GF-D8 (cell line): Measurements from ENCODE around the gene SENP5.

Experiments used
- DNase-seq: peaks from one replicate; lab custom pipeline; 2025; lab: John Stamatoyannopoulos, UW

Gene SENP5

GRCh38 chr3:196889844-196890708 lies 22.4 kb downstream of the SENP5 start:
- no peak for DNase-seq

DNA sequence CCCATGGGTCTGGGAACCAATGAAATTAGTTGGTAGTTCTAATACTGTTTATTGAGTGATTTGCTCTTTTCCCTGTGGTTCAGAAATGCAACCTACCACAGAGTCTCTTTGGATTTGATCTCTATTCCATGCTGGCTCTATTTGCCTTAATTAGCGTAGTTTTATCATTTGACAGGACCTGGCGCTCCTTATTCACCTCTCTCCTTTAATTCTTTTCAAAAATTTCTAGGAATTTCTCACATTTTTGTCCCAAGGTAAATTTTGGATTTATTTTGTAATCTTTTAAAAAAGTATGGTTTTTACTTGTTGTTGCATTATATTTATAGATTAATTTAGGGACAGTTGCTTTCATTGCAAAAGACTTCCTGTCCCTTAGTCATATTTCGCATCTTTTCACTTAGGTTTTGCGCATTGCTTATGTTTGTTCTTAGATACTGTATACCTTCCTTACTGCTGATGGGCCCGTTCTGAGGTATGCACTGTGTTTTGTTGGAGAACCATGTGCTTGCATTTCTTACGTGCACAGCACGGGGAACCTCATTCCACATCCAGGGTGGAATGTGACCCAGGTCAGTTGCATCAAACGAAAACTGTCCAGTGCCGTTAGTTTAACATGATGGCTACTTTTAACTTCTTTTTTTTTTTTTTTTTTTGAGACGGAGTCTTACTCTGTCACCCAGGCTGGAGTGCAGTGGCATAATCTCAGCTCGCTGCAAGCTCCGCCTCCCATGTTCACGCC lies 27.0 kb downstream of the SENP5 start:
- no peak for DNase-seq

- no peak for DNase-seq
Observed at GRCh38 chr3:196896229-196896628, 28.5 kb downstream of the SENP5 start.

DNA sequence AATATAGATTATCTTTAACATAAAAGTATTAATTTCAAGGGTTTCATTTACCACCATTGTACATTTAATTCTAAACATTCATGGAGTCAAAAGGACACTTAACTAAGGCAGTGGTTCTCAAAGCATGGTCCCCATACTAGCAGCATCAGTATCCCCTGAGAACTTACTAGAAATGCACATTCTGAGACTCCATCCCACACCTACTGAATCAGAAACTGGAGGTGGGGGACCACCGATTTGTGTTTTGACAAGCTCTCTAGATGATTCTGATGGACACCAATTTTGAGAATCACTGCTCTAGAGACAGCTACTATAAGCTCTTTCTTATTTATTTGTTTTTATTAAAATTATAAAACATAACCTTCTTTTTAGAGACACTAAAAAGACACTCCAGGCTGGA lies 34.0 kb downstream of the SENP5 start:
- DNase-seq, result no peak

DNA sequence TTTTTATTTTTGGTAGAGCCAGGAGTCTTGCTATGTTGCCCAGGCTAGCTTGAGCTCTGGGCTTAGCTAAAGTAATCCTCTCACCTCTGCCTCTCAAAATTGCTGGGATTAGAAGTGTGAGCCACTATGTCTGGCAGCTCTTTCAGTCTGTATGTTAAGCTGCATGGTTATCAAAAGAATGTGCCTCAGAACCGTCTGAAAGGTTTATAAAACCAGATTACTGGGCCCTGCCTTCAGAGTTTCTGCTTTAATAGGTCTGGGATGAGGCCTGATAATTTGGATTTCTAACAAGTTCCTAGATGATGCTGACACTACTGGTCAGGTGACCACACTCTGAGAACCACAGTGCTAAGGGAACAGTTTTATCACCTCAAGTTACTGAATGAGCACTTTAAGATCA lies 34.6 kb downstream of the SENP5 start:
- no peak for DNase-seq

GRCh38 chr3:196903740-196904139 lies 36.0 kb downstream of the SENP5 start:
- DNase-seq, result no peak

DNA sequence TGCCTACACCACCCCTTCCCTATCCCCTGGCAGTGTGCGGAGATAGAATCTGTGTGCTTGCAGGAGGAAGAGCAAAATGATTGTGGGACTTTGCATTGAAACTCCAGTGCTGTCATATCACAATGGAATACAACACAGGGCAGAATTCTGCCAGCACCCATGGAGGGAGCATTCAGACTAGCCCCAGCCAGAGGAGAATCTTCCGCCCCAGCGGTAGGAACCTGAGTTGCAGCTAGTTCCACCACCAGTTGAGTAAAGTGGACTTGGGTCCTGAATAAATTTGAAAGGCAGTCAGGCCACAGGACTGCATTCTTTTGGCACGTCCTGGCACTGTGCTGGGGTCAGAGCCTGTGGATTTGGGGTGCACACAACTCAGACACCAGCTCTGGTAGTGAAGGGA lies 47.1 kb downstream of the SENP5 start:
- DNase-seq, result no peak

DNA sequence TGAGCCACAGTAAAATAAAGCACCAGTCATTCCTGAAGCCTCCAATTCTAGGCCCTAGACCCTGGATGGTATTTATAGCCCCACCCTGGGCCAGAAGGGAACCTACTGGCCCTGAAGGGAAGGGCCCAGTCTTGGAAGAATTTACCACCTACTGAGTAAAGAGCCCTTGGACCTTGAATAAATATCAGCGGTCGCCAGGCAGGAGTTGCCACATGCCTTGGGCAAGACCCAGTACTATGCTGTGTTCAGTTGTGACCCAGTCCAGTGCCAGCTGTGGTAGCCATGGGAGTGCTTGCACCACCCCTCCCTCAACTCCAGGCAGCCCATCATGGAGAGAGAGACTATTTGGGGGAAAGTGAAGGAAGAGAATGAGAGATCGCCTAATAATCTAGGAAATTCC lies 47.7 kb downstream of the SENP5 start:
- no peak for DNase-seq

DNA sequence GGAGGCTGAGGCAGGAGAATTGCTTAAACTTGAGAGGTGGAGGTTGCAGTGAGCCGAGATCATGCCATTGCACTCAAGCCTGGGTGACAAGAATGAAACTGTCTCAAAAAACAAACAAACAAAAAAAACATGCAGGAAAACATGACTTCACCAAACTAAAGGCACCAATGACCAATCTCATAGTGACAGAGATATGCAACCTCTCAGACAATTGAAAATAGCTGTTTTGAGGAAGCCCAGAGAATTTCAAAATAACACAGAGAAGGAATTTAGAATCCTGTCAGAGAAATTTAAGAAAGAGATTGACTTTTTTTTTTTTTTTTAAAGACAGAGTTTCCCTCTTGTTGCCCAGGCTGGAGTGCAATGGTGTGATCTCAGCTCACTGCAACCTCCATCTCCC lies 48.5 kb downstream of the SENP5 start:
- no peak for DNase-seq

- no peak for DNase-seq
Observed at GRCh38 chr3:196916995-196917394, 49.3 kb downstream of the SENP5 start.

DNA sequence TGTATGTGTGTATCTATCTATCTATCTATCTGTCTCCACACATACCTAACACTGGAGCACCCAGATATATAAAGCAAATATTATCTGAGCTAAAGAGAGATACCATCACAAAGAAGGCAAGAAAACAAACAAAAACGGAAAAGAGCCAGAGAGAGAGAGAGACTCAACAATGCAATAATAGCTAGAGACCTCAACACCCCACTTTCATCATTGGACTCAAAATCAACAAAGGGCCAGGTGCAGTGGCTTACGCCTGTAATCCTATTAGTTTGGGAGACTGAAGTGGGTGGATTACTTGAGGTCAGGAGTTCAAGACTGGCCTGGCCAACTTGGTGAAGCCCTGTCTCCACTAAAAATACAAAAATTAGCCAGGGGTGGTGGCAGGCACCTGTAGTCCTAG lies 51.2 kb downstream of the SENP5 start:
- DNase-seq, result no peak

GRCh38 chr3:196920733-196921132 lies 53.0 kb downstream of the SENP5 start:
- peak; percentile 21 for DNase-seq

DNA sequence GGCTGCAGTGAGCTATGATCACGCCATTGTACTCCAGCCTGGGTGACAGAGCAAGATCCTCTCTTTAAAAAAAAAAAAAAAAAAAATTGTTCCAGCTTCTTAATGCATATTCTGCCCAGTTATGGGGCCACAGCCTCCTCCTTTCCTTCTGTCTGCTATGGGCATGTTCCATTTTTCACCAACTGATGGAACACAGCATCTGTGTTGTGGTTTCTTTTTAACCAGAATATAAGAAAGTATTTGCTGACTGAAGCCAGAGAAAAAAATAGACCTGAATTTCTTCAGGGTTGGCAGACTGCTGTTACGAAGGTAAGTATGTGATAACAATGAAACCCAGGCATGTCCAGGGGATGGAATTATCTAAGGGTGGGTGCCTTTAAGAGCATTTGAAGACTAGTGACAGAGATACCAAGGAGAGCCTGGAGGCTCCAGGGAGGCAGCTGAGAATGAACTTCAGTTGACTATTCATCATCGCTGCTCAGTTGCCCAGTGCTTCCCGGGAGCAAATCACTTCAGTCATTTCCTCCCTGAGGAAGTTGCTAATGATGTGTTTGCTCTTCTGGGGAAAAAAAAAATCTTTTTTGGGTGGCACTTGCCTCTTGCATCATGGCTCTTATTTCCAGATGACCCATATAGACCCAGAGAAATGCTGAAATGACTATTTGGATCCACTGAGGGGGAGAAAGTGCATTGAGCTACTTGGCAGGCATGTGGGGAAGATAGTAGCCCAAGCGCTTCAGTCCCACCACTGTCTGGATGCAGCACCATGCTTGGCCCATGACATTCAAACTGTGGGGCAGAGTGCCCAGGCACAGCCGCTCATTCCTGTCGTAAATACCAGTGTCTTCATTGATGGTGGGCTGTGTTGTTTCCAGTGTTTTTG lies 60.1 kb downstream of the SENP5 start:
- DNase-seq, result no peak

DNA sequence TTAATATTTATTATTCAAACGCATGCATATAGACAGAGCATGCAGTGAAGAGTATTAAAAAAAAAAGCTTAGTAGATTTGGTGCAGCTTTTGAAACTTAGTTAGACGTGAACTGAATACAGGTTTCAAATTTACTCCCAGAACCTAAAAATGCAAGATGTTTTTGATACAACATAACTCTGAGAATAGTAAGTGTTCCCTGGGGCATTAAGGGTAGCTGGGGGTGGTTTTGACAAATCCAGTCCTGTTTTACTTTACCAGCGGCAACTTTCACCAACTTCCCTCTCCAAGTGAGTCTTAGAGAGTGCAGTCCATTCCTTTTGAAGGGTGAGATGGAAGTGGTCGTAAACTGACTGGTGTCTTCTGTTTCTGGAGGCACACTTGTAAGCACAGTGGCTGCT lies 63.4 kb downstream of the SENP5 start:
- no peak for DNase-seq

DNA sequence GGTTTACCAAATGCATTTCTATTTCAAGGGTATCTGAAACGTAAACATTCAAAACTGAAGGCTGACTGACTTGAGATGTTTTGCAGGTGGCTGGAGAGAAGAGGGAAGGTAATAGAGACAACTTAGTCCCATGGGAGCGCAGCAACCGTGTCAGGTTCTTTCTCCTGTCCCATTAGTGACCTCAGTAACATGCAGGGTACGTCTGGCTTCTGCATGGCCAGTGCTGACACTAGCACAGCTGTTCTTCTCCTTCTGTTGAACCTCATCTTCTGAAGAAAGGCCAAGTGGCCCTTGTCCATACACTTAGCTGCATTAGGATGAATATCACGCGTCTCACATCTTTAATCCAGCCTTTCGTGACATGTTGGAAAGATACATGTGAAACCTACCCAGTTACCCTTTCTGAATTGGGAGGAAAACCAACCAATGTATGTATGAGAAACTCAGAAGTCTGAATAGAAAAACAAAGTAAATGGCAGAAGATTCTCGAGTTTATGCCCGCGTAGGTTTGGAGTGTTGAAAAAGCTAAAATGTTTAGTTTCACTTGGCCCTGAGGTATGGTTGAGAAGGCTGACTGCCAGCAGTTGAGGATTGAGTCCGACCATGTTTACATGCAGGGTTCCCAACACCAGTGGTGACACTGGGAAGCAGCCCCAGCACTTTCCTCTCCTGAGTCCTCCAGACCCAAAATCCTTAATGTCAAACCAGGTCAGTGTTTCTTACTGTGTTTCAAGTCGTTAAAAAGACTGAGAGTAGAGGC lies 64.3 kb downstream of the SENP5 start:
- DNase-seq, result no peak

DNA sequence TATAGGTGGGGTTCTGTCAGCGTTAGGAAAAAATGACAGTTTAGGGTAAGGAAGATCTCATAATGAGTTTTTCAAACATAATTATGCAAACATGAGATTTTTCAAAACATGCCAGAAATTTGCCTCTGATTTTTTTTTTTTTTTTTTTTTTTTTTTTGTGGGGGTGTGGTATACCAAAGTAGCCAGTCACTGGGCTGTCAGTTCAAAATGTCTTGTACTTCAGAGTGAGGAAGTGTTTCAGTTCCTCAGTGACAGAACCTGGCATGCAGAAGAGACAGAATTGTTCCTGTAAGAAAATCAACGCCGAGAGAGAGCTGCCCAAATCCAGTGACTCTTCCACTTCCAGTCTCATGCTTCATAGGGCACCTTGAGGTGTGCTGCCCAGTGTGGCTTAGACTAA lies 64.9 kb downstream of the SENP5 start:
- no peak for DNase-seq

DNA sequence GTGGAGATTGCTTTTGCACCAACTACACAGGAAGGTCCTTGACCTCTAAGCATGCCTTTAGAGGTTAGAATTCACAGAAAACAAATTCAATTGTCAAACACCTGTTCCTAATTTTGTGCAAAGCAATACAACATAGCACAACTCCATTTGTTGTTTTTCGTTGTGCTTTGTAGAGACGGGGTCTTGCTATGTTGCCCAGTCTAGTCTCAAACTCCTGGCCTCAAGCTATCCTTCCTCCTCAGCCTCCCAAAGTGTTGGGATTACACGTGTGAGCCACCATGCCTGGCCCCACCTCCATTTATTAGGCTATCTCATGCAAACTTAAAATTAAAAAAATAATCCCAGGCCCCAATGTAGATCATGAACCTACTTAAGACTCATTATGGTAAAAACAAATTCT lies 68.6 kb downstream of the SENP5 start:
- DNase-seq, result no peak

DNA sequence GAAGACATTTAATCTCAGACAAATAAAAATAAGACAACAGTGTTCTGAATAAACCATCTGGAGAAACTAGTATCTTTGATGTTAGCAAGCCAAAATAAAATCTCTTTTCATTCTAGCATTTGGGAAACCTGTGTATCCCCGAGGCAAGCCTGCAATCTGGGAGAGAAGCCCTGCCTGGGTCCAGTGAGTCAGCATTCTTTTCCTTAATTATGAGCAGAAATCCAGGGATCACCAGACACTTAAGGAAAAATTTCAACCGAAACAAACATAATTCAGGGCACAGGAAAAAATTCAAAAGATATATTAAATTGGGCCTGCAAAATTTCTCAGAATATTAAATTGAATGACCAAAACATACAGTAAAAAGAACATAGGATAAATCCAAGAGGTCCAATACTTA lies 70.4 kb downstream of the SENP5 start:
- no peak for DNase-seq

GRCh38 chr3:196938576-196938975 lies 70.9 kb downstream of the SENP5 start:
- no peak for DNase-seq

- DNase-seq, result peak; percentile 23
Observed at GRCh38 chr3:196941729-196942225, 74.1 kb downstream of the SENP5 start.

DNA sequence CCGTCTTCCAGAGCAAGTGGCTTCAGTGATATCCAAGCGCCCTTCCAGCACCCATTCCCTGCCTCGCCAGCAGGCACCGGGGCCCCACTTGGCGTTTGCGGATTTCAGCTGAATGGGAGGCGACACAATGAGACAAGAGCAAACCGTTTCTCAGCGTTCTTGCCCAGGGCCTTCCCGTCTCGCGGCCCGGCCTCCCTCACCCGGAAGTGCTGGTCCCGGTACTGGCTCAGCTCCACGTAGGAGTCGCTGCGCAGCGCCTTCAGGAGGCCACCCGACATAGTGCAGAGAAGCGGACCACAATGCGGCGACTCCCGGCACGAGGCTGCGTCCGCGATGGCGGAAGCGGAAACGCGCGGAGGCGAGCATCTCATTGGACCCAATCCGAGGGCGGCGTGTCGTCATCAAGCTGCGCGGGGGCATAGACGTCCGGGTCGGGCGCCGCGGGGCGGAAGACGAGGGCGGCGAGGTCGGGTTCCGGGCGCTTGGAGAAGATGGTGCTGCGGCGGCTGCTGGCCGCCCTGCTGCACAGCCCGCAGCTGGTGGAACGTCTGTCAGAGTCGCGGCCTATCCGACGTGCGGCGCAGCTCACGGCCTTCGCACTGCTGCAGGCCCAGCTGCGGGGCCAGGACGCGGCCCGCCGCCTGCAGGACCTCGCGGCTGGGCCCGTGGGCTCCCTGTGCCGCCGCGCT lies 74.7 kb downstream of the SENP5 start, which contains the start of gene NCBP2:
NCBP2 (minus strand) TSS at position 303 of the 689 bp plus-strand sequence; CDS start at position 278, 25 bp downstream.
- peak; percentile 93 for DNase-seq
